Ascending aorta (tissue), 2 donors: ENCODE measurements around the gene BABAM2. TPM values are rescaled to one million over a fixed set of nuclear protein-coding genes. Genes with fewer than 3 reads are reported as not detected.
"Not testable (repeated sequence)": the region's sequence is repeated elsewhere in the genome, so short reads cannot be mapped to it uniquely, and the experiment has no call there.

Experiments used
- DNase-seq, 2 donors: peaks; one replicate each; pipeline ENCODE4 v3.0.0-alpha.2; 2019; ENCODE audit warnings: low spot score in 2 of 2
- H3K27ac ChIP-seq, 2 donors: fragments of 200-600 bp; sonication (generic); one replicate each; pipeline ENCODE4 v1.5.1; 2016 to 2017; ENCODE audit warnings: mild to moderate bottlenecking in 1 of 2
- H3K27me3 ChIP-seq: fragments of 200-600 bp; sonication (generic); one replicate; pipeline ENCODE4 v1.5.1; 2017
- H3K36me3 ChIP-seq, 2 donors: fragments of 200-600 bp; sonication (generic); one replicate each; pipeline ENCODE4 v1.5.1; 2016
- H3K4me1 ChIP-seq, 2 donors: fragments of 200-600 bp; sonication (generic); one replicate each; pipeline ENCODE4 v1.5.1; 2016 to 2017; ENCODE audit warnings: mild to moderate bottlenecking in 1 of 2
- H3K4me3 ChIP-seq, 2 donors: fragments of 200-600 bp; sonication (generic); one replicate each; pipeline ENCODE4 v1.5.1; 2016 to 2017; ENCODE audit warnings: mild to moderate bottlenecking in 1 of 2
- H3K9me3 ChIP-seq, 2 donors: fragments of 200-600 bp; sonication (generic); one replicate each; pipeline ENCODE4 v1.5.1; 2016
- CTCF ChIP-seq, 3 experiments: fragments of 200-600 bp in 2 of 3; fragments of 450-650 bp in 1 of 3; sonication (generic) in 2 of 3; IDR thresholded peaks; one replicate each; pipeline ENCODE4 v1.5.1; 2016 to 2019; ENCODE audit warnings: antibody characterized with exemption in 3 of 3, mild to moderate bottlenecking in 1 of 3, moderate library complexity in 1 of 3
- intact Hi-C: fragments of 100-400 bp; cut with DNase I; formaldehyde crosslinking; loops from one replicate; pipeline ENCODE4 v1.15.1; 2023
- total RNA-seq: library from RNA; depleted of rRNA; stranded (reverse); fragments of >200 nt; gene quantifications from one replicate; pipeline ENCODE4 v1.1.0, GENCODE V29; 2016

The BABAM2 gene
- total RNA-seq, 1 donor from 2014 or later = 19.6 TPM

GRCh38 chr2:28108143-28108542 is 217.6 kb downstream of the BABAM2 start:
- Histone ChIP-seq H3K4me1 (peaks cover 3 to 9% of the 10 kb centered on the region in 2 donors), H3K9me3 (no peaks in the 10 kb centered on the region), H3K36me3 (no peaks in the 10 kb centered on the region), H3K4me3 (no peak overlapping the region), H3K27me3 (no peaks in the 10 kb centered on the region), H3K27ac (no peak overlapping the region)
- intact Hi-C loops = loop anchor here (10.0 kb wide), 2 partner anchors 167 to 333 kb away; partner anchors contain the start of gene MRPL33
- DNase-seq = no peak
- no peak for TF ChIP-seq CTCF (IDR thresholded peaks at IDR 0.05)

- H3K4me3 ChIP-seq, H3K36me3 ChIP-seq, H3K4me1 ChIP-seq, H3K27ac ChIP-seq, DNase-seq, H3K27me3 ChIP-seq, H3K9me3 ChIP-seq, intact Hi-C loops: not testable (repeated sequence)
Observed at GRCh38 chr2:28113771-28114170, 223.2 kb downstream of the BABAM2 start.

GRCh38 chr2:28117104-28117596 is 226.6 kb downstream of the BABAM2 start:
- H3K4me3 ChIP-seq = no peak overlapping the region
- no peak for DNase-seq
- TF ChIP-seq CTCF (IDR thresholded peaks at IDR 0.05) = no peak
- no peaks in the 10 kb centered on the region for H3K27me3 ChIP-seq
- H3K4me1 ChIP-seq = no peaks in the 10 kb centered on the region
- no peaks in the 10 kb centered on the region for H3K9me3 ChIP-seq
- H3K36me3 ChIP-seq = no peaks in the 10 kb centered on the region
- intact Hi-C loops = no loop called here
- no peak overlapping the region for H3K27ac ChIP-seq

- no peaks in the 10 kb centered on the region for H3K9me3 ChIP-seq
- H3K4me3 ChIP-seq = no peak overlapping the region
- intact Hi-C loops = no loop called here
- no peaks in the 10 kb centered on the region for H3K36me3 ChIP-seq
- no peaks in the 10 kb centered on the region for H3K4me1 ChIP-seq
- TF ChIP-seq CTCF (IDR thresholded peaks at IDR 0.05) = no peak
- no peak for DNase-seq
- no peaks in the 10 kb centered on the region for H3K27me3 ChIP-seq
- H3K27ac ChIP-seq = no peak overlapping the region
Observed at GRCh38 chr2:28119631-28120030, 229.1 kb downstream of the BABAM2 start.

GRCh38 chr2:28128281-28128950 is 237.9 kb downstream of the BABAM2 start:
- intact Hi-C loops = no loop called here
- no peaks in the 10 kb centered on the region for H3K4me1 ChIP-seq
- H3K4me3 ChIP-seq = no peak overlapping the region
- no peak overlapping the region for H3K27ac ChIP-seq
- DNase-seq = no peak
- TF ChIP-seq CTCF (IDR thresholded peaks at IDR 0.05) = no peak
- no peaks in the 10 kb centered on the region for H3K9me3 ChIP-seq
- H3K27me3 ChIP-seq = no peaks in the 10 kb centered on the region
- peaks cover 0 to 3% of the 10 kb centered on the region in 2 donors for H3K36me3 ChIP-seq

- no peaks in the 10 kb centered on the region for H3K27me3 ChIP-seq
- no peaks in the 10 kb centered on the region for H3K4me1 ChIP-seq
- TF ChIP-seq CTCF (IDR thresholded peaks at IDR 0.05) = no peak
- no peaks in the 10 kb centered on the region for H3K9me3 ChIP-seq
- H3K27ac ChIP-seq = no peak overlapping the region
- intact Hi-C loops = no loop called here
- DNase-seq = no peak
- H3K4me3 ChIP-seq = no peak overlapping the region
- peaks cover 0 to 3% of the 10 kb centered on the region in 2 donors for H3K36me3 ChIP-seq
Observed at GRCh38 chr2:28129955-28130695, 239.6 kb downstream of the BABAM2 start.
